OCI-LY3 (cell line): ENCODE measurements around the gene MRPL38.

Source experiments
- EZH2phosphoT487 ChIP-seq: fragments of 200-600 bp; shearing (Covaris generic); IDR thresholded peaks from 2 replicates; pipeline ENCODE4 v1.6.1; 2018; ENCODE audit warnings: antibody characterized with exemption, mixed run types, low read depth
- TF ChIP-seq, protein P1 (sequence below): fragments of 200-600, 300-600 bp; sonication (generic); IDR thresholded peaks from 2 replicates; pipeline ENCODE4 v1.5.1; 2014; ENCODE audit warnings: antibody characterized with exemption, low read length, low read depth

DNA sequence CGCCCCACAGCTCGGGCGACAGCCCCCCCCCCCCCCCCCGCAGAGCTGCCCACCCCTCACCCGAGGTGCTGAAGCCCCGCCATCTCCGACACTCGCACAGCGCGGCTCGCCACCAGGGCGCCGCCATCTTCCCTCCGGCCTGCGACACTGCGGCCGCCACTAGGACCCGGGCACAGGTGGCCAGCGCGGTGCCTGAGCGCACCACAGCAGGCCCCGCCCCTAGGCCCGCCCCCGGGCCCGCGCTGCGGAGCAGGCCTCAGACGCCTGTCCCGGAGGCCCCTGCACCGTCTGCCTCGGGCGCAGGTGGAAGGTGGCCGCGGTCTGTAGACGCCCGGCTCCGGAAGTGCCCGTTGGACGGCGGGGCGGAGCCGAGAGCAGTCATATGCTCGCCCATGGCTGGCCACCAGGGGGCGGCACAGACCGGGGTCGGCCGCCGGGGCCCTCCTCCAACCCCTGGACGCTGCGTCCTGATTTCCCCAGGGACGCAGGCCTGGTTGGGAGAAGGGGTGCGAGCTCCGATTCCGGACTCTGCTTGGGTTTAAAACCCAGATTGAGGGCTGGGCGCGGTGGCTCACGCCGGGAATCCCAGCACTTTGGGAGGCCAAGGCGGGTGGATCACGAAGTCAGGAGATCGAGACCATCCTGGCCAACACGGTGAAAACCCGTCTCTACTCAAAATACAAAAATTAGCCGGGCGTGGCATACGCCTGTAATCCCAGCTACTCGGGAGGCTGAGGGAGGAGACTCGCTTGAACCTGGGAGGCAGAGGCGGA lies at the start of gene MRPL38:
- TF ChIP-seq, protein P1, sequence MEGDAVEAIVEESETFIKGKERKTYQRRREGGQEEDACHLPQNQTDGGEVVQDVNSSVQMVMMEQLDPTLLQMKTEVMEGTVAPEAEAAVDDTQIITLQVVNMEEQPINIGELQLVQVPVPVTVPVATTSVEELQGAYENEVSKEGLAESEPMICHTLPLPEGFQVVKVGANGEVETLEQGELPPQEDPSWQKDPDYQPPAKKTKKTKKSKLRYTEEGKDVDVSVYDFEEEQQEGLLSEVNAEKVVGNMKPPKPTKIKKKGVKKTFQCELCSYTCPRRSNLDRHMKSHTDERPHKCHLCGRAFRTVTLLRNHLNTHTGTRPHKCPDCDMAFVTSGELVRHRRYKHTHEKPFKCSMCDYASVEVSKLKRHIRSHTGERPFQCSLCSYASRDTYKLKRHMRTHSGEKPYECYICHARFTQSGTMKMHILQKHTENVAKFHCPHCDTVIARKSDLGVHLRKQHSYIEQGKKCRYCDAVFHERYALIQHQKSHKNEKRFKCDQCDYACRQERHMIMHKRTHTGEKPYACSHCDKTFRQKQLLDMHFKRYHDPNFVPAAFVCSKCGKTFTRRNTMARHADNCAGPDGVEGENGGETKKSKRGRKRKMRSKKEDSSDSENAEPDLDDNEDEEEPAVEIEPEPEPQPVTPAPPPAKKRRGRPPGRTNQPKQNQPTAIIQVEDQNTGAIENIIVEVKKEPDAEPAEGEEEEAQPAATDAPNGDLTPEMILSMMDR = peak; percentile 84
- no peak for TF ChIP-seq EZH2phosphoT487
